Activated T-cell treated with anti-CD3 and anti-CD28 coated beads, Interleukin-2, amount 50 U/mL, for 4 hours (primary cell): ENCODE results near the gene CAPN8. TPM values are rescaled to one million over a fixed set of nuclear protein-coding genes. Genes with fewer than 3 reads are reported as not detected.

Experiments
- ATAC-seq, 2 donors: fragments of 200-7000 bp; cut with Tn5 transposase; one replicate each; pipeline ENCODE4 v1.10.0; 2021
- DNase-seq: peaks from one replicate; pipeline ENCODE4 v3.0.0-alpha.2; 2020
- H3K27me3 Mint-ChIP-seq: one replicate; pipeline ENCODE4 v1.8.0; 2021; ENCODE audit warnings: low read depth, mixed read lengths
- H3K36me3 Mint-ChIP-seq: one replicate; pipeline ENCODE4 v1.8.0; 2022; ENCODE audit warnings: mixed read lengths; ENCODE audit not compliant: insufficient read depth
- H3K4me1 Mint-ChIP-seq: one replicate; pipeline ENCODE4 v1.8.0; 2021; ENCODE audit warnings: low read depth, mixed read lengths
- H3K4me3 Mint-ChIP-seq: one replicate; pipeline ENCODE4 v1.8.0; 2021; ENCODE audit warnings: mild to moderate bottlenecking, moderate library complexity, mixed read lengths
- H3K9me3 Mint-ChIP-seq: one replicate; pipeline ENCODE4 v1.8.0; 2021; ENCODE audit warnings: mixed read lengths
- total RNA-seq, 3 donors: library from RNA; stranded (reverse); gene quantifications; one replicate each; pipeline ENCODE4 v1.2.1, GENCODE V29; 2021

Gene CAPN8
- total RNA-seq, 3 donors from 2014 or later, result not detected

DNA sequence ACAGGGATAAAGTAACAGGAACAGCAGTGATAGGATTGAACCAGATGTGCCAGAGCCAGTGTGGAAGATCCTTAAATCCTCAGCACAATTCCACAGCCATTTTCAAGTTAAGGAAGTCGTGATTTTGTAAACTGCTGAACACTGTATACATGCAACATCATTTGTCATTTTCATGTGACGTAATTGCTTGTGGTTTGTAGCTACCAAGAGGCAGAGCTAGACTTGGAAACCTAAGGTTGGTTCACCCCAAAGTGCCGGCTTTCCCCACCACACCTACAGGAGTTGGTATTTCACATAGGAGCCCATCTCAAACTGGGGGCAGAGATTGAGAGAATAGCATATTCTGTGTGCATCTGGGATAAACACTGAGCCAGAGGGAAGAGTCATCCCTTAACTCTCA lies 113.9 kb downstream of the CAPN8 start:
- DNase-seq (no peak), ATAC-seq (no peak)
- H3K36me3 Mint-ChIP-seq, result peaks cover 3% of the 10 kb centered on the region

DNA sequence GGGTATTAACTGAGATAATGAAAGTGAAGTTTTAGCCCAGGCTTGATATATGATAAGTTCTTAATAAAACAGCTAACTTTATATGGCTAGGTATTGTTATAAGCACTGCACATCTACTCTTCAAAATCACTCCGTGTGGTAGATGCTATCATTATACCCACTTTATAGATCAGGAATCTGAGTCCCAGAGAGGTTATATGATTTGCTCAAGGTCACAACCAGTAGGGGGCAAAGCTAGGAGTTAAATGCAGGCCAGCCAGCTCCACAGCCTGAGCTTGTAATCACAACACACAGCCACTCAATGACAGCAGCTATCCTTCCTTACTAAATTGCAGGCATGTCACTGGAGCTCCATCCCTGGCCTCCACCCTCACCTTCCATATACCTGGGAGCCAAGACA lies 115.8 kb downstream of the CAPN8 start:
- DNase-seq (no peak), ATAC-seq (no peak)
- peaks cover 10% of the 10 kb centered on the region for H3K9me3 Mint-ChIP-seq
- H3K36me3 Mint-ChIP-seq, result peaks cover 3% of the 10 kb centered on the region
- H3K27me3 Mint-ChIP-seq, result no peaks in the 10 kb centered on the region
- H3K4me3 Mint-ChIP-seq, result no peak overlapping the region
- H3K4me1 Mint-ChIP-seq, result peaks cover 3% of the 10 kb centered on the region

More for the DNA sequence above, 113.9 kb downstream of the CAPN8 start:
- Mint-ChIP-seq H3K9me3 (peaks cover 10% of the 10 kb centered on the region), H3K27me3 (no peaks in the 10 kb centered on the region), H3K4me3 (no peak overlapping the region), H3K4me1 (peaks cover 3% of the 10 kb centered on the region)

DNA sequence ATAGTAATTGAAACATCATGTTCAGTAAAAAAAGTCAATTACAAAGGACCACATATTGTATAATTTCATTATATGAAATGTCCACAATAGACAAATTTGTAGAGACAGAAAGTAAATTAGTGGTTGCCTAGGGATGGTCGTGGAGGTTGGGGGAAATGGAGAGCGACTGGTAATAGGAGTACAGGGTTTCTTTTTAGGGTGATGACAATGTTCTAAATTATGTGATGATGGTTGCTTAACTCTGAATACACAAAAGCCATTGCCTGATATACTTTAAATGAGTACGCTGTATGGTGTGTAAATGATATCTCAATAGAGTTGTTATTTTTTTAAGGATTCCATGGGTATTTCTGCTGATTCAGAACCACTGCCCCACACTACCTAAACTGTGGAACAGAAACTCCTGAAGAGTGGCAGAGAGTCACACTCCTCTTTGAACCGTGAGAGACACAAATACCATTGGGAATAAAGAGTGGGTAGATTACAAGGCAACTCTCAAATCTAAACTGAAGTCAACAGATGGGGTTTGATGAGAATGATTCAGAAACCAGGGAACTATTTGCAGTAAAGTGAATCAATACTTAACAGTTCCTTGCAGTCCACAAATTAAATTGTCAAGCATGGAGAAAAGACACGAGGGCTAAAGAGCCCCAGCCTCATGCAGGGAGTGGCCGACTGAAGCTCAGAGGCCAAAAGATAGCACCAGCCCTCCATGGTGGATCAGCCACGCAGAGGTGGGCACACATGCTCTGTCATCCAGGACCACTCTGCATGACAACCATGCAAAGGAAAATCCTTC lies 118.0 kb downstream of the CAPN8 start:
- ATAC-seq (no peak), DNase-seq (no peak)
- H3K36me3 Mint-ChIP-seq, result peaks cover 3% of the 10 kb centered on the region
- H3K4me3 Mint-ChIP-seq, result no peak overlapping the region
- no peaks in the 10 kb centered on the region for H3K27me3 Mint-ChIP-seq
- peaks cover 3% of the 10 kb centered on the region for H3K4me1 Mint-ChIP-seq
- H3K9me3 Mint-ChIP-seq, result peaks cover 10% of the 10 kb centered on the region

DNA sequence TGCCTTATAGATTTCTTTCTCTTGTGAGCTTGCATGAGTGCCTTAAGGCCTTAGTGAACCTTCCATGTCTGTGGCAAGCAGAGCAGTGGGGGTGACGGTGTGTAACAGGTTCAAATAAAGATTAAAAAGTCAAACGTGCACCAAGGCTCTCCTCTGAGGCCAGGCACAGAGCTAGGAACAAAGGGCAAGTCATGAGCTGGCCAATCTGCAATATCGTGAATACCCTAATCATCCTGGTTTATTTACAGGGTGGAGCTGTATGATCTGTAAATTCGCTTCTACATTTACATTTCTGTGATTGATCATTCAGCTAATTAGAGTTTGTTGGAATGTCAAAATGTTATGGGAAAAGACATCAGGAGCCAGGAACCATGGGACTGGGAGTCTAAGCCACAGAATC lies 120.2 kb downstream of the CAPN8 start:
- no peak overlapping the region for H3K4me3 Mint-ChIP-seq

DNA sequence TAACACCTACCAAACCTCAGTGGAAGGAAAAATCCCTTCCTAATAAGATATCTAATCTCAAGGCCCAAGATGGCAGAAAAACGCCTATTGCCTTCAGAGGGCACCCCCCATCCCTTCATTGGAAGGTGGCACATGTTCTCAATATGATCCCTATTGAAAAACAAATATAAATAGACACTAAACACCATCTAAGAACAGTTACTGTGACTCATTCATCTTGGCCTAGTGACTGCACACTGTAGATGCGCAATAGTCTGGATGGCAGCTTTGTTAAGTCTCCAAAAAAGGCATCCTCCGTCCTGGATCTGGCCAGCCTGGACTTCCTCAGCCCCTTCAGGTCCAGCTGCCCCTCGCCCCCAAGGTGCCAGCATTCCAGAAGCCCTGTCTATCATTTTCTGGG lies 121.9 kb downstream of the CAPN8 start:
- ATAC-seq (no peak), DNase-seq (no peak)
- no peaks in the 10 kb centered on the region for H3K4me1 Mint-ChIP-seq
- peaks cover 2% of the 10 kb centered on the region for H3K36me3 Mint-ChIP-seq
- H3K9me3 Mint-ChIP-seq, result peaks cover 9% of the 10 kb centered on the region
- no peak overlapping the region for H3K4me3 Mint-ChIP-seq
- H3K27me3 Mint-ChIP-seq, result no peaks in the 10 kb centered on the region

More for the DNA sequence above, 120.2 kb downstream of the CAPN8 start:
- Mint-ChIP-seq H3K36me3 (peaks cover 3% of the 10 kb centered on the region), H3K4me1 (no peaks in the 10 kb centered on the region), H3K9me3 (peaks cover 10% of the 10 kb centered on the region), H3K27me3 (no peaks in the 10 kb centered on the region)
- ATAC-seq, result no peak
- no peak for DNase-seq

DNA sequence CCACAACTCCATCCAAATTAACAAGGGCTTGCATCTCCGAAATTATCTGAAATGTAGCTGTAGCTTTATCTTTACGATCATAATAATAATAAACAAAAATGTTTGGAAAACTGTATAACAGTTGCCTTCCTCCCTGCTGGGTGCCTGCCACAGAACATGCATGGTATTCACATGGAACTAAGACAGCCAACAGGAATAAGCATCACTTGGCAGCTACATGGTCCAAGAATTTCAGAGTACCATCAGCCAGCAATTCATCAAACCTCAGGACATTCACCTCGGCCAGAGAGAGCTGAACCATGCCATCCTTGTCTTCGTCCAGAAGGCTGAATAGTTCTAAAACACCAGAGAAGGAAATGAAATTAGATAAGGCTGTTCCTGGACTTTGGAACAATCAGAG lies 122.7 kb downstream of the CAPN8 start:
- H3K4me3 Mint-ChIP-seq, result no peak overlapping the region
- H3K4me1 Mint-ChIP-seq, result no peaks in the 10 kb centered on the region
- H3K27me3 Mint-ChIP-seq, result peaks cover under 1% of the 10 kb centered on the region
- DNase-seq (no peak), ATAC-seq (no peak)
- H3K9me3 Mint-ChIP-seq, result peaks cover 1% of the 10 kb centered on the region
- no peaks in the 10 kb centered on the region for H3K36me3 Mint-ChIP-seq

DNA sequence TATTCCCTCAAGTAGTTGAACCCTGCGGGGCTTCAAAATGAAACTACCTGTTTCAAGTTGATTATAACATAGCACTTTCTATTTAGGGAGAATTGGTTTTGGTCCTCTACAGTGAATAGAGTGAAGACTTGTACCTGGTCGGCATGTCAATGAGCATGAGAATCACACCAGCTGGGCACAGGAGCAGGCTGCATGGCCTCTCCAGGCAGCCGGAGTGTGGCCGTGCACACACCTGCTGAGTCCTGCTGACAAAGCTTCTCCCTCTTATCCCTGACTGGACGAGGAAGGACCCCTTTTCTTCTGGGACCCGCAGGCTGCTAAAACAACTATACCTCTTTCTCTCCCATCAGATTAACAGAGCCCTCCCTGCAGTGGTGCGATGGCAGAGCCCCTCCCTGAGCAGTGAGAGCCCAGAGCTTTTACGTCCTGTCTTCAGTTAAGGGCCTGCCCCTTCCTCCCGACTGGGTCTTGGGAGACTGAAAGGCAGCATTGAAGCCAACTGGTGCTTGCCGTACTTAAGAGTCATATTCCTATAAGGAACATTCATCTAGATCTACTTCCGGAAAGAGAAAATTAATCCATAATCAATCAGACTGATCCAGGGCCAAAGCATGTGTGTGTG lies 124.9 kb downstream of the CAPN8 start:
- no peaks in the 10 kb centered on the region for H3K9me3 Mint-ChIP-seq
- DNase-seq (no peak), ATAC-seq (no peak)
- H3K36me3 Mint-ChIP-seq, result no peaks in the 10 kb centered on the region
- no peak overlapping the region for H3K4me3 Mint-ChIP-seq
- peaks cover 2% of the 10 kb centered on the region for H3K27me3 Mint-ChIP-seq
- no peaks in the 10 kb centered on the region for H3K4me1 Mint-ChIP-seq

DNA sequence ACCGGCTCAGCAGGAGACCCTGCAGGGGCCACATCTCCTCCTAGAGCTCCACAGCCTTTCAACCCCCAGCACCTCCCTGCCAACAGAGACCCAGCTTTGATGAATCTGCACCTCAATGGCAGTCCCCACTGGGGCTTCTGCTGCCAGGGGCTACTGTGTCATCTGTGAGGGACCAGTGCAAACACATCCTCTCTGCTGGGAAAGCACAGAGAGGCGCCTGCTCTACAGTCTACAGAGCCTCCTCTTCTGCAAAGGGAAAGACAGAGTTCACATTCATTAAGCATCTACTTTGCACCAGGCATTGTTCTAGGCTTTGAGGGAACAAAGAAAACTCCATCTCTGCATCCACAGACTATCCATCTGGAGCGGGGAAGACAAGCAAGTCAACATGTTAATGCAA lies 125.8 kb downstream of the CAPN8 start:
- no peaks in the 10 kb centered on the region for H3K36me3 Mint-ChIP-seq
- peaks cover 2% of the 10 kb centered on the region for H3K27me3 Mint-ChIP-seq
- no peak for DNase-seq

DNA sequence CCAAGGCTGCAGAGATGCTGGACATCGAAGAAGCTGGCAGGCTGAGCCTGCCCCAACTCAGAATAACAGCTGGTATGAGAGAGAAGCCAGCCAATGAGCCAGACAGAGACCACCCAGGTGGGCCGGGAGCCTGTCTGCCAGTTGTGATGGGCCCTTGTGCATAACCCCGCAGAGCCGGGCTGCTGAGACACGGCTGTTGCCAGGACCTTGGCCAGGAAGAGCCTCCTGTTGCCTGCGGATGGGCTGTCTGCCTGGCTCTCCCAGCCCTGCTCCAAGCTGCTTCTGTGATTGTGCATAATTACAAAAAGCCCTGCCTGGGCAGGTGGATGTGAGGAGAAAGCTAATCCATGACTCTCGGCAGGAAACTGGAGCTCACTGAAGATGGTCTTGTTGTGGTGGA lies 126.5 kb downstream of the CAPN8 start:
- ATAC-seq (no peak), DNase-seq (no peak)
- Mint-ChIP-seq H3K27me3 (peaks cover 2% of the 10 kb centered on the region), H3K9me3 (no peaks in the 10 kb centered on the region), H3K4me3 (no peak overlapping the region), H3K4me1 (no peaks in the 10 kb centered on the region), H3K36me3 (no peaks in the 10 kb centered on the region)

More for the DNA sequence above, 125.8 kb downstream of the CAPN8 start:
- Mint-ChIP-seq H3K9me3 (no peaks in the 10 kb centered on the region), H3K4me1 (no peaks in the 10 kb centered on the region), H3K4me3 (no peak overlapping the region)
- no peak for ATAC-seq

DNA sequence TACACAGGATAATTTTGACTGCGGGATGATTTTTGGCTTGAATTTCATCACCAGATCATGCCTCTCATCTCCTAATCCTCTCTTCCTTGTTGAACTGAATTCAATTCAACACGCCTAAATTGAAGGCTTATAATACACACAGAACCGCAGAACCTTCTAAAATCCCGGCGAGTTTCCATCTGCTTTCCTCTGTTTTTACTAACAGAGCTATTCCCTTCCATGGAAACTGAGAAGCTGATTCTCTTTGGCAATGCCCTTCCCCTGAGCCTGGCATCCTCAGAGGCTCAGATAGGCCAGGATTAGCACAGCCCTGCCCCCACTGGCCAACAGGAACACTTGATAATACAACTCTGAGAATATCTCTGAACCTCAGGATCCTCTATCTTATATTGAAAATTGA lies 130.2 kb downstream of the CAPN8 start:
- Mint-ChIP-seq H3K36me3 (no peaks in the 10 kb centered on the region), H3K9me3 (no peaks in the 10 kb centered on the region), H3K4me1 (no peaks in the 10 kb centered on the region), H3K4me3 (no peak overlapping the region), H3K27me3 (peaks cover 4% of the 10 kb centered on the region)
- DNase-seq (no peak), ATAC-seq (no peak)

DNA sequence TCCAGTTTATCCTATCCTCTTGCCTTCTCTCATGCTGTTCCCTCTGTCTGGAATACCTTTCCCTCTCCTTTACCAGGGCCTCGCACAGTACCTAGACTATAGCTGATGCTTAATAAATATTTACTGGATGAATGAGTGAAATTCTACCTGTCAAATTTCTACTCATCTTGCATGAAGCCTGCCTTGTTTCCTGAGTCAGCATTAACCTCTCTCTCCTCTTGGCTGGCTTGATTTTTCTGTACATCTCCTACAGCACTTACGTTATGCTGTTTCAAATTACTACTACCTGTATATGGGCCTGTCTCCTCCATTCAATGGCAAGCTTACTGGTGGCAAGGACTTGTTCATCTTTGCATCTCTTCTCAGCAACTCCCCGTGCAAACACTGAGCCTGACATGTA lies 130.8 kb downstream of the CAPN8 start:
- peaks cover 4% of the 10 kb centered on the region for H3K27me3 Mint-ChIP-seq

DNA sequence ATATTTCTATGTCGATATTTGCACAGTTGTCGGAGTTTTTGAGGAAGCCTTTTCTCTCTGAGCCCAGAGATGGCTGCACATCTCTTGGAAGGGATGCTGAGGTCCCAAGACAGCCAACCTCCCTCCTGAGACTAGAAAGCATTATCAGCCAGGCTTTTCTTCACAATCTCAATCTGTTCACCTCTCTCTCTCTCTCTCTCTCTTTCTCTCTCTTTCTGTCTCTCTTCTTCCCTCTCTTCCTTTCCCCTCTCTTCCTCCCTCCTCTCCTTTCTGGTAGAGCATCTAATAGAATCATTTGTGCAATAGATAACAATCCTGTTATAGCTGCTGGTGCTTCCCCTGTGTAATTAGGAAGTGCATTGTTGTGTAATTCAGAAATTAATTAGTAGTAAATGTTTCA lies 131.8 kb downstream of the CAPN8 start:
- no peak for ATAC-seq
- no peaks in the 10 kb centered on the region for H3K4me1 Mint-ChIP-seq
- peaks cover under 1% of the 10 kb centered on the region for H3K9me3 Mint-ChIP-seq
- no peaks in the 10 kb centered on the region for H3K36me3 Mint-ChIP-seq
- no peak overlapping the region for H3K4me3 Mint-ChIP-seq
- DNase-seq, result no peak
- peaks cover 5% of the 10 kb centered on the region for H3K27me3 Mint-ChIP-seq

More for the DNA sequence above, 130.8 kb downstream of the CAPN8 start:
- ATAC-seq (no peak), DNase-seq (no peak)
- H3K36me3 Mint-ChIP-seq, result no peaks in the 10 kb centered on the region
- H3K4me3 Mint-ChIP-seq, result no peak overlapping the region
- no peaks in the 10 kb centered on the region for H3K9me3 Mint-ChIP-seq
- no peaks in the 10 kb centered on the region for H3K4me1 Mint-ChIP-seq

DNA sequence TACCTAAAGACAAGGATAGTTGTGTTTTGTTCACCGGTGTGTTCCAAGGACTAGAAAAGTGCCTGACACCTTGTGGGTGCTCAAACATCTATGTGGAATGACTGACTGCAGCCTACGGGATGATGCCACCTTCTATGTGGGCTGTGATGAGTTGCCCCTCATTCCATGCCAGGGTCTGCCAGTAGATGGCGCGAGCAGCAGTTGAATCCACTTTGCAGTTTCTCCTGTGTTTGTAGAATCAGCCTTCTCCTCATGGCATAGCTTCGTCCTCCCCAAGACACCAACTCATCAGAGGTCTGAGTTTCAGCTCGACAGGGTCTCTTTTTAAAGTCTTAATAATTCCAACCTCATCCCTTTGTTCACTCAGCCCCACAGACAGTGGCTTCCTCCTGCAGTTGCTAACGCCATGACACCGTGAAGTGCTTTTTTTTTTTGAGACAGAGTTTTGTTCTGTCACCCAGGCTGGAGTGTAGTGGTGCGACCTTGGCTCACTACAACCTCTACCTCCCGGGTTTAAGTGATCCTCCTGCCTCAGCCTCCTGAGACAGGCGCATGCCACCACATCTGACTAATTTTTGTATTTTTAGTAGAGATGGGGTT lies 133.7 kb downstream of the CAPN8 start:
- no peaks in the 10 kb centered on the region for H3K36me3 Mint-ChIP-seq
- peaks cover 8% of the 10 kb centered on the region for H3K9me3 Mint-ChIP-seq
- H3K27me3 Mint-ChIP-seq, result peaks cover 4% of the 10 kb centered on the region
- DNase-seq, result peak; percentile 25
- peak in 1 of 2 donors; percentile 37 for ATAC-seq
- peaks cover 5% of the 10 kb centered on the region for H3K4me1 Mint-ChIP-seq
- H3K4me3 Mint-ChIP-seq, result no peak overlapping the region

DNA sequence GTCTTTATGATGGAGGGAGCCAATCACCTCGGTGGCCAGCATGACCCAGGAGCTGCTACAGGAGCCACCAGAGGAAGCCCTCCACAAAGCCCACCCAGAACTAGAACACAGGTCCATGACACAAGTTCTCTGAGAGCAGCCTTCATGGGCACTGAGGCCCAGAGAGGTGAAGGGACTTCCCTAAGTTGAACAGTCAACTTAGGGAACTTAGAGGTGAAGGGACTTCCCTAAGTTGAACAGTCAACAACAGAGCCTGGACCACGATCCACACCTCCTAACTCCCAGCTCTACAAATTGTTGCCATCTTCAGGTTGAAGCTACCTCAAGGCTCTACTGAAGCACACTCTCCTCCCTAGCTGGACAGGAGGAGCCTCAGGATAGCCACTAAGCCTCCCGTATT lies 139.5 kb downstream of the CAPN8 start:
- Mint-ChIP-seq H3K4me3 (no peak overlapping the region), H3K27me3 (peaks cover 2% of the 10 kb centered on the region), H3K9me3 (peaks cover 8% of the 10 kb centered on the region), H3K4me1 (peaks cover 14% of the 10 kb centered on the region), H3K36me3 (no peaks in the 10 kb centered on the region)
- peak in 1 of 2 donors; percentile 58 for ATAC-seq
- DNase-seq, result no peak

DNA sequence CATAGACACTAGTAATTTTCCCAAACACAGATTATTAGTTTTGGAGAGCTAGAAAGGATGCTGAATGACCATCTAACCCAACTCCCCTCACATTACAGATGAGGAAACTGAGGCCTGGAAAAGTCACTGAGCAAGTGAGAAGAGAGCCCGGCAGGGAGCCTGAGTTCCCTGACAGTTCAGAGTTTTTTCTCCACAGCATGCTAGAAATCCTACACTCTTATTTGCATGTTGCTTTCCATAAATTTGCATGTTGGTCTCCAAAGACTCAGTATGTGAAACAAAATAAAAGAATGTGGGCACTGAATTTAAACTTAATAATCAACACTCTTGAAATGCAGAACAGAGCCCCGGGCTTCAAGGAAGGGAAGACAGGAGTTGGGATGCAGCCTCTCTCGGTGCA lies 140.0 kb downstream of the CAPN8 start:
- Mint-ChIP-seq H3K27me3 (peaks cover 2% of the 10 kb centered on the region), H3K9me3 (peaks cover 8% of the 10 kb centered on the region), H3K36me3 (no peaks in the 10 kb centered on the region), H3K4me1 (peaks cover 14% of the 10 kb centered on the region), H3K4me3 (no peak overlapping the region)
- DNase-seq, result no peak
- ATAC-seq, result no peak
